H9 (cell line): ENCODE data around the gene TIAM1. TPM values are rescaled to one million over a fixed set of nuclear protein-coding genes. Genes with fewer than 3 reads are reported as not detected.

Source experiments
- DNase-seq: peaks from one replicate; pipeline ENCODE4 v3.0.0-alpha.2; 2017
- H2AFZ ChIP-seq: one replicate; pipeline ENCODE4 v1.6.1; 2013; ENCODE audit warnings: mild to moderate bottlenecking, low read length, control low read depth, moderate library complexity
- H2AK5ac ChIP-seq: 2 replicates; pipeline ENCODE4 v1.6.1; 2013; ENCODE audit warnings: low read length, control low read depth, mixed read lengths; ENCODE audit not compliant: insufficient read length
- H2BK120ac ChIP-seq: one replicate; pipeline ENCODE4 v1.6.1; 2013; ENCODE audit warnings: low read depth, mild to moderate bottlenecking, low read length, control low read depth, inconsistent platforms; ENCODE audit not compliant: poor library complexity, severe bottlenecking
- H2BK12ac ChIP-seq: 2 replicates; pipeline ENCODE4 v1.6.1; 2013; ENCODE audit warnings: low read length, control low read depth, mixed read lengths, low read depth; ENCODE audit not compliant: insufficient read length
- H2BK15ac ChIP-seq: 2 replicates; pipeline ENCODE4 v1.6.1; 2013; ENCODE audit warnings: low read depth, low read length, control low read depth
- H2BK20ac ChIP-seq: one replicate; pipeline ENCODE4 v1.6.1; 2013; ENCODE audit warnings: low read depth, mild to moderate bottlenecking, low read length, control low read depth, inconsistent platforms; ENCODE audit not compliant: poor library complexity, severe bottlenecking
- H2BK5ac ChIP-seq: 2 replicates; pipeline ENCODE4 v1.6.1; 2013; ENCODE audit warnings: low read length, control low read depth, mixed read lengths; ENCODE audit not compliant: insufficient read length
- H3K14ac ChIP-seq: 2 replicates; pipeline ENCODE4 v1.6.1; 2013; ENCODE audit warnings: low read length, control low read depth; ENCODE audit not compliant: insufficient read depth
- H3K18ac ChIP-seq: 2 replicates; pipeline ENCODE4 v1.6.1; 2013; ENCODE audit warnings: low read depth, mild to moderate bottlenecking, mixed read lengths, low read length, control low read depth; ENCODE audit not compliant: insufficient read length
- H3K23ac ChIP-seq: 2 replicates; pipeline ENCODE4 v1.6.1; 2013; ENCODE audit warnings: low read length, control low read depth, mixed read lengths, low read depth; ENCODE audit not compliant: insufficient read length
- H3K23me2 ChIP-seq: 2 replicates; pipeline ENCODE4 v1.6.1; 2013; ENCODE audit warnings: low read depth, mild to moderate bottlenecking, mixed read lengths, low read length, control low read depth; ENCODE audit not compliant: insufficient read length, poor library complexity, severe bottlenecking
- H3K27ac ChIP-seq: 2 replicates; pipeline ENCODE4 v1.5.1; 2013; ENCODE audit warnings: low read length, control low read depth, mixed read lengths, low read depth; ENCODE audit not compliant: insufficient read length
- H3K27me3 ChIP-seq: 2 replicates; pipeline ENCODE4 v1.6.1; 2013; ENCODE audit warnings: low read length, control low read depth, inconsistent platforms; ENCODE audit not compliant: insufficient read depth
- H3K4ac ChIP-seq: 2 replicates; pipeline ENCODE4 v1.6.1; 2013; ENCODE audit warnings: low read depth, mild to moderate bottlenecking, control low read depth, inconsistent platforms, low read length, moderate library complexity
- H3K4me1 ChIP-seq: 2 replicates; pipeline ENCODE4 v1.6.1; 2013; ENCODE audit warnings: low read length, control low read depth, inconsistent platforms; ENCODE audit not compliant: insufficient read depth
- H3K4me2 ChIP-seq: 2 replicates; pipeline ENCODE4 v1.6.1; 2013; ENCODE audit warnings: low read length, control low read depth, mixed read lengths; ENCODE audit not compliant: insufficient read length, insufficient read depth
- H3K56ac ChIP-seq: 2 replicates; pipeline ENCODE4 v1.6.1; 2013; ENCODE audit warnings: low read depth, mild to moderate bottlenecking, mixed read lengths, low read length, control low read depth; ENCODE audit not compliant: insufficient read length
- H3K79me1 ChIP-seq: 2 replicates; pipeline ENCODE4 v1.6.1; 2013; ENCODE audit warnings: low read depth, mild to moderate bottlenecking, moderate library complexity, low read length, control low read depth, inconsistent platforms; ENCODE audit not compliant: insufficient read depth, poor library complexity, severe bottlenecking
- H3K79me2 ChIP-seq: 2 replicates; pipeline ENCODE4 v1.6.1; 2013; ENCODE audit warnings: low read length, control low read depth, inconsistent platforms; ENCODE audit not compliant: insufficient read depth
- H3K9ac ChIP-seq: 2 replicates; pipeline ENCODE4 v1.6.1; 2013; ENCODE audit warnings: low read length, control low read depth, mixed read lengths; ENCODE audit not compliant: insufficient read length; ENCODE audit errors: extremely low read depth
- H3K9me3 ChIP-seq: one replicate; pipeline ENCODE4 v1.6.1; 2013; ENCODE audit warnings: low read depth, low read length, inconsistent platforms; ENCODE audit not compliant: control insufficient read depth
- H3T11ph ChIP-seq: one replicate; pipeline ENCODE4 v1.6.1; 2013; ENCODE audit warnings: mild to moderate bottlenecking, low read length, control low read depth, inconsistent platforms
- H4K20me1 ChIP-seq: one replicate; pipeline ENCODE4 v1.6.1; 2013; ENCODE audit not compliant: control insufficient read depth, insufficient read length, insufficient read depth
- H4K5ac ChIP-seq: 2 replicates; pipeline ENCODE4 v1.6.1; 2013; ENCODE audit warnings: low read depth, mild to moderate bottlenecking, mixed read lengths, low read length, control low read depth; ENCODE audit not compliant: insufficient read length
- H4K8ac ChIP-seq: replicated peaks from 2 replicates; pipeline ENCODE4 v1.6.1; 2013; ENCODE audit warnings: low read length, control low read depth, mixed read lengths, low read depth; ENCODE audit not compliant: insufficient read length
- H4K91ac ChIP-seq: 2 replicates; pipeline ENCODE4 v1.6.1; 2013; ENCODE audit warnings: low read depth, mild to moderate bottlenecking, moderate library complexity, mixed read lengths, low read length, control low read depth; ENCODE audit not compliant: insufficient read length
- H3K27ac Mint-ChIP-seq, 3 experiments: 2 replicates in 2 of 3; 3 replicates in 1 of 3; pipeline ENCODE4 v1.8.0; 2020 to 2021; ENCODE audit warnings: mixed read lengths in 3 of 3, mild to moderate bottlenecking in 1 of 3, moderate library complexity in 1 of 3
- H3K27me3 Mint-ChIP-seq: 2 replicates; pipeline ENCODE4 v1.8.0; 2021; ENCODE audit warnings: low read depth, mild to moderate bottlenecking, moderate library complexity, mixed read lengths
- H3K36me3 Mint-ChIP-seq, 3 experiments: 2 replicates in 2 of 3; 3 replicates in 1 of 3; pipeline ENCODE4 v1.8.0; 2020 to 2021; ENCODE audit warnings: low read depth in 3 of 3, mixed read lengths in 3 of 3; ENCODE audit not compliant: insufficient read depth in 1 of 3
- H3K4me1 Mint-ChIP-seq, 2 experiments: 2 replicates each; pipeline ENCODE4 v1.8.0; 2020; ENCODE audit warnings: mixed read lengths in 2 of 2
- H3K4me3 Mint-ChIP-seq, 2 experiments: 2 replicates in 1 of 2; 3 replicates in 1 of 2; pipeline ENCODE4 v1.8.0; 2020 to 2021; ENCODE audit warnings: mild to moderate bottlenecking in 2 of 2, mixed read lengths in 2 of 2, moderate library complexity in 1 of 2
- H3K9me3 Mint-ChIP-seq, 2 experiments: 2 replicates in 1 of 2; 3 replicates in 1 of 2; pipeline ENCODE4 v1.8.0; 2020; ENCODE audit warnings: mild to moderate bottlenecking in 2 of 2, mixed read lengths in 2 of 2, moderate library complexity in 1 of 2
- WGBS: extraction: QIAGEN DNeasy Blood & Tissue Kit; methylation state at CpG from one replicate; pipeline ENCODE4 v1.1.7; 2013; ENCODE audit warnings: missing lambda C conversion rate, low lambda C conversion rate, mixed read lengths; ENCODE audit not compliant: insufficient read length; ENCODE audit errors: extremely low coverage; 5-methylcytosine and 5-hydroxymethylcytosine counted together
- total RNA-seq: library from RNA; stranded (reverse); gene quantifications from 2 replicates; pipeline ENCODE4 v1.2.1, GENCODE V29; 2021
- TF ChIP-seq, protein P1 (sequence below): fragments of 200-600 bp; sonication (generic); conservative IDR thresholded peaks from 3 replicates; pipeline ENCODE4 v1.8.0; 2021; ENCODE audit warnings: antibody characterized with exemption, mild to moderate bottlenecking

TIAM1 gene
- total RNA-seq, 1 experiment from 2014 or later: 23.1 TPM

DNA sequence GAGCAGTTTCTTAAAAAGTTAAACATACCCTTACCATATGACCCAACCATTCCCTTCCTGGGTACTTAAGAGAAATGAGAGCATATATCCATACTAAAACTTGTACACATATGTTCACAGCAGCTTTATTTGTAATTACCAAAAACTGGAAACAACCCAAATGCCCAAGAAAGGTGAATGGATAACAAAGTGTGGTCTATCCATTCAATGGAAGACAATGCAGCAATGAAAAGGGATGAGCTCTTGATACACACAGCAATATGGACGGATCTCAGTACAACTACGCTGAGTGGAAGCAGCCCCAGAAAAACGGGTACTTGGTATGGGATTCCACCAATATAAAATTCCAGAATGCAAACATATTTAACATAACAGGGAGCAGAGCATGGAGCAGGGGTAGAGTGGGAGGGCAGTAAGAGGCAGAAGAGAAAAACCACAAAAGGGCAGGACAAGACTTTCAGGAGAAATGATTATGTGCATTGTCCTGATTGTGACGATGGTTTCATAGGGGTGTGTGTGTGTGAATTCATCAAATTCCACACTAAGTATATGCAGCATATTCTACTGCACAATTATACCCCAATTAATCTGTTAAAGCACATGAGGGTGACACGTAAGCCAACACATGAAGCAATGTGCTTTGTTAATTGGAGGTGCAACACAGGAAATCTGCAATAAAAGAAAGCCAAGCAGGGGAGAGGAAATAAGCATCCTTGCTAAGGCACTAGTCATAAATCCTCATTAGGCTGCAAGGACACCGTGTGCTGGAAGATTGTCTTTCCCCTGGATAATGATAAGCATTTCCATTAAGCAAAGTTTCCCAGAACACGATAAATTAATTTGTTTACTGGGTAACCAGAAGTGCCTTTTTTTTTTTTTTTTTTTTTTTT lies 192.7 kb downstream of the TIAM1 start:
- Histone ChIP-seq H2BK120ac (no peak overlapping the region), H3K27ac (no peak overlapping the region), H3K79me2 (no peaks in the 10 kb centered on the region), H4K8ac (no peak overlapping the region), H3K9ac (no peak overlapping the region), H2BK20ac (no peak overlapping the region), H2AK5ac (no peak overlapping the region), H3K27me3 (no peaks in the 10 kb centered on the region), H3K56ac (no peak overlapping the region), H2AFZ (no peak overlapping the region), H3K18ac (no peak overlapping the region), H3K9me3 (peaks cover 6% of the 10 kb centered on the region), H2BK5ac (no peak overlapping the region), H4K91ac (no peak overlapping the region), H3K14ac (no peak overlapping the region), H4K5ac (no peak overlapping the region), H3K4me1 (peaks cover 2% of the 10 kb centered on the region), H3T11ph (no peak overlapping the region), H3K4me2 (no peak overlapping the region), H4K20me1 (no peaks in the 10 kb centered on the region), H2BK15ac (no peak overlapping the region), H3K79me1 (no peaks in the 10 kb centered on the region), H2BK12ac (no peak overlapping the region), H3K4ac (no peak overlapping the region), H3K23ac (no peak overlapping the region), H3K23me2 (no peaks in the 10 kb centered on the region)
- no peak overlapping the region for H3K4me3 Mint-ChIP-seq
- WGBS: no CpG with 5 or more reads among the region's 7 CpGs
- H3K27ac Mint-ChIP-seq: no peak overlapping the region
- no peaks in the 10 kb centered on the region for H3K27me3 Mint-ChIP-seq
- peaks cover 14 to 16% of the 10 kb centered on the region in 2 experiments for H3K9me3 Mint-ChIP-seq
- peaks cover 31 to 34% (median 33%) of the 10 kb centered on the region in 3 experiments for H3K36me3 Mint-ChIP-seq
- peaks cover 12 to 16% of the 10 kb centered on the region in 2 experiments for H3K4me1 Mint-ChIP-seq
- TF ChIP-seq, protein P1, sequence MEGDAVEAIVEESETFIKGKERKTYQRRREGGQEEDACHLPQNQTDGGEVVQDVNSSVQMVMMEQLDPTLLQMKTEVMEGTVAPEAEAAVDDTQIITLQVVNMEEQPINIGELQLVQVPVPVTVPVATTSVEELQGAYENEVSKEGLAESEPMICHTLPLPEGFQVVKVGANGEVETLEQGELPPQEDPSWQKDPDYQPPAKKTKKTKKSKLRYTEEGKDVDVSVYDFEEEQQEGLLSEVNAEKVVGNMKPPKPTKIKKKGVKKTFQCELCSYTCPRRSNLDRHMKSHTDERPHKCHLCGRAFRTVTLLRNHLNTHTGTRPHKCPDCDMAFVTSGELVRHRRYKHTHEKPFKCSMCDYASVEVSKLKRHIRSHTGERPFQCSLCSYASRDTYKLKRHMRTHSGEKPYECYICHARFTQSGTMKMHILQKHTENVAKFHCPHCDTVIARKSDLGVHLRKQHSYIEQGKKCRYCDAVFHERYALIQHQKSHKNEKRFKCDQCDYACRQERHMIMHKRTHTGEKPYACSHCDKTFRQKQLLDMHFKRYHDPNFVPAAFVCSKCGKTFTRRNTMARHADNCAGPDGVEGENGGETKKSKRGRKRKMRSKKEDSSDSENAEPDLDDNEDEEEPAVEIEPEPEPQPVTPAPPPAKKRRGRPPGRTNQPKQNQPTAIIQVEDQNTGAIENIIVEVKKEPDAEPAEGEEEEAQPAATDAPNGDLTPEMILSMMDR: no peak
- DNase-seq: no peak
